Activated B cell treated with CpG ODN at 0.5 μM for 24 hours (primary cell): ENCODE results near the gene PRKN. TPM values are rescaled to one million over a fixed set of nuclear protein-coding genes. Genes with fewer than 3 reads are reported as not detected.

Experiments
- ATAC-seq: fragments of 200-7000 bp; cut with Tn5 transposase; one replicate; pipeline ENCODE4 v1.10.0; 2021; ENCODE audit warnings: low read depth, mild to moderate bottlenecking, moderate library complexity
- CTCF ChIA-PET: fragments of 350-600 bp; sonication (Branson Sonifier 250); formaldehyde crosslinking; loops from one replicate; lab custom pipeline; 2021; ENCODE audit warnings: antibody characterized with exemption; lab: Charles Lee
- POLR2A ChIA-PET: fragments of 350-600 bp; sonication (Branson Sonifier 250); formaldehyde crosslinking; loops from one replicate; lab custom pipeline; 2021; ENCODE audit warnings: antibody characterized with exemption; lab: Charles Lee
- DNase-seq: peaks from one replicate; pipeline ENCODE4 v3.0.0; 2022
- H3K27ac Mint-ChIP-seq: one replicate; pipeline ENCODE4 v1.8.0; 2020; ENCODE audit warnings: mixed read lengths
- H3K27me3 Mint-ChIP-seq: one replicate; pipeline ENCODE4 v1.8.0; 2021; ENCODE audit warnings: mixed read lengths
- H3K36me3 Mint-ChIP-seq: one replicate; pipeline ENCODE4 v1.8.0; 2021; ENCODE audit warnings: low read depth, mixed read lengths
- H3K4me1 Mint-ChIP-seq: one replicate; pipeline ENCODE4 v1.8.0; 2021; ENCODE audit warnings: mixed read lengths
- H3K4me3 Mint-ChIP-seq: one replicate; pipeline ENCODE4 v1.8.0; 2020; ENCODE audit warnings: mild to moderate bottlenecking, mixed read lengths
- H3K9me3 Mint-ChIP-seq: one replicate; pipeline ENCODE4 v1.8.0; 2020; ENCODE audit warnings: mixed read lengths
- intact Hi-C: fragments of 100-400 bp; cut with micrococcal nuclease; formaldehyde crosslinking; loops from one replicate; pipeline ENCODE4 v1.15.1; 2024
- total RNA-seq: library from RNA; stranded (reverse); gene quantifications from 2 replicates; pipeline ENCODE4 v1.2.3, GENCODE V29; 2022
- TF ChIP-seq, protein P1 (sequence below): fragments of 200-600 bp; IDR thresholded peaks from one replicate; pipeline ENCODE4 v1.8.0; 2022; ENCODE audit warnings: antibody characterized with exemption, mild to moderate bottlenecking

PRKN gene
- total RNA-seq, 1 donor from 2014 or later, result 2.3 TPM

- H3K4me3 Mint-ChIP-seq, result no peak overlapping the region
- no peak for DNase-seq
- no peak for ATAC-seq
- peaks cover 11% of the 10 kb centered on the region for H3K9me3 Mint-ChIP-seq
- H3K27ac Mint-ChIP-seq, result no peak overlapping the region
- ChIA-PET POLR2A (no interaction called here), CTCF (no interaction called here)
- no peaks in the 10 kb centered on the region for H3K27me3 Mint-ChIP-seq
- intact Hi-C loops, result no loop called here
- no peaks in the 10 kb centered on the region for H3K36me3 Mint-ChIP-seq
- TF ChIP-seq, protein P1, sequence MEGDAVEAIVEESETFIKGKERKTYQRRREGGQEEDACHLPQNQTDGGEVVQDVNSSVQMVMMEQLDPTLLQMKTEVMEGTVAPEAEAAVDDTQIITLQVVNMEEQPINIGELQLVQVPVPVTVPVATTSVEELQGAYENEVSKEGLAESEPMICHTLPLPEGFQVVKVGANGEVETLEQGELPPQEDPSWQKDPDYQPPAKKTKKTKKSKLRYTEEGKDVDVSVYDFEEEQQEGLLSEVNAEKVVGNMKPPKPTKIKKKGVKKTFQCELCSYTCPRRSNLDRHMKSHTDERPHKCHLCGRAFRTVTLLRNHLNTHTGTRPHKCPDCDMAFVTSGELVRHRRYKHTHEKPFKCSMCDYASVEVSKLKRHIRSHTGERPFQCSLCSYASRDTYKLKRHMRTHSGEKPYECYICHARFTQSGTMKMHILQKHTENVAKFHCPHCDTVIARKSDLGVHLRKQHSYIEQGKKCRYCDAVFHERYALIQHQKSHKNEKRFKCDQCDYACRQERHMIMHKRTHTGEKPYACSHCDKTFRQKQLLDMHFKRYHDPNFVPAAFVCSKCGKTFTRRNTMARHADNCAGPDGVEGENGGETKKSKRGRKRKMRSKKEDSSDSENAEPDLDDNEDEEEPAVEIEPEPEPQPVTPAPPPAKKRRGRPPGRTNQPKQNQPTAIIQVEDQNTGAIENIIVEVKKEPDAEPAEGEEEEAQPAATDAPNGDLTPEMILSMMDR, result no peak
- H3K4me1 Mint-ChIP-seq, result no peaks in the 10 kb centered on the region
Measured at GRCh38 chr6:161549977-161550655, 1177.5 kb downstream of the PRKN start.

DNA sequence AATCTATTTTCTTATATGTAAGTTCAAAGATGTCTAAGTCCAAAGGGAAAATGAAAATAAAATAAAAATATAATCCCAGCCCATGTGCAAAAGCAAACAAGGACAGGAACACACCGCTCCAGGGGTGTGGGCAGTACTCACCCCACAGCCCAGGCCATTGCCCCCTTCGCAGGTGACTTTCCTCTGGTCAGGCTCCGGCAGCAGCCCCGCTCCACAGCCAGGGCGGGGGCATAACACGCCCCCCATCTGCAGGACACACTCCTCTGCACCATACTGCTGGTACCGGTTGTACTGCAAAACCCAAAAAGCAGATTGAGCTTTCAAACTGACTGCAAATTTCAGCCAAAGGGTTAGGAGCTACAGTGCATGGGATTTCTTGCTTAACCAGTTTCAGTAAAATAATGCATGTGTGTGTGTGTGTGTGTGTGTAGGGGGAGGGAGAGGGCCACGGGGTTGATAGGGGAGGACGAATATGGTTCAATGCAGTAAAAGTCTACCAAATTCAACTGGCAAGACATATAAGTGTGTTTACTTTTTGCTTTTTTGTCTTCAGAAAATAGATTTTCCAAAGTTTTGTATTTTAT lies 1178.8 kb downstream of the PRKN start:
- H3K9me3 Mint-ChIP-seq, result peaks cover 5% of the 10 kb centered on the region
- ChIA-PET CTCF (no interaction called here), POLR2A (no interaction called here)
- H3K27me3 Mint-ChIP-seq, result no peaks in the 10 kb centered on the region
- H3K36me3 Mint-ChIP-seq, result no peaks in the 10 kb centered on the region
- H3K4me1 Mint-ChIP-seq, result no peaks in the 10 kb centered on the region
- no peak overlapping the region for H3K27ac Mint-ChIP-seq
- ATAC-seq (no peak), DNase-seq (no peak)
- intact Hi-C loops, result no loop called here
- no peak overlapping the region for H3K4me3 Mint-ChIP-seq
- TF ChIP-seq, protein P1, result no peak

DNA sequence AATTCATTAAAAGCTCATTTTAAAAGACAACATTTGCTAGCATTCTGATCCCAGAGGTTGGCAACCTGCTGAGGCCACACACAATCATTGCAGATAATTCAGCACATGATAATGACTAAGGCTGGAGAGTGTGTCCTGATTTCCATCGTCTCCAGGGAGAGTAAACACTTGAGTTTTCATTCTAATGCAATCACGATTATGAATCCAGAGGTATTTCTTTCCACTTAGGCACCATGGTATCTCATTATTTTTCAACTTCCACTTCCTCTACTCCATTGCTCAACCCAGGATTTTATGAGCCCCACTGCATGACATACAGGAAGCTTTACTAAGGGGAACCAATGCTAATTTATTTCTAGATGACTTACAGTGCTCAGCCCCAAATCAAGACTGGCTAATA lies 1179.9 kb downstream of the PRKN start:
- TF ChIP-seq, protein P1, result no peak
- ATAC-seq (no peak), DNase-seq (no peak)
- Mint-ChIP-seq H3K9me3 (no peaks in the 10 kb centered on the region), H3K27ac (no peak overlapping the region), H3K4me3 (no peak overlapping the region), H3K4me1 (no peaks in the 10 kb centered on the region), H3K36me3 (no peaks in the 10 kb centered on the region), H3K27me3 (no peaks in the 10 kb centered on the region)
- intact Hi-C loops, result no loop called here
- POLR2A ChIA-PET, result no interaction called here
- CTCF ChIA-PET, result no interaction called here

DNA sequence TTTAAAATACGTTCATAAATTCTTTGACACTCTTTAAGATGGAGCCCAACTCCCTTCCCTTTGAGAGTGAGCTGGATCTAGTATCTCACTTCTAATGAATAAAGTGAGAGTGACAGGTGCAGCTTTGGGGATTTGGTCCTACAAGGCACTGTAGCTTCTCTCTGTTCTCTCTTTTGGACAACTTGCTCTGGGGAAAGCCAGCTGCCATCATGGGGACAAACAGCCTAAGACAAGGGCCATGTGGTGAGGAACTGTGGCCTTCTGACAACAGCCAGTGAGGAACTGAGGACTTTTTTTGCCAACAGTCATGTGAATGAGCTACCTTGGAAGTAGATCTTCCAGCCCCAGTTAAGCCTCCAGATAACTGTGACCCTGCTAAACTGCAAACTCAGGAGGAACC lies 1180.9 kb downstream of the PRKN start:
- H3K4me3 Mint-ChIP-seq, result no peak overlapping the region

DNA sequence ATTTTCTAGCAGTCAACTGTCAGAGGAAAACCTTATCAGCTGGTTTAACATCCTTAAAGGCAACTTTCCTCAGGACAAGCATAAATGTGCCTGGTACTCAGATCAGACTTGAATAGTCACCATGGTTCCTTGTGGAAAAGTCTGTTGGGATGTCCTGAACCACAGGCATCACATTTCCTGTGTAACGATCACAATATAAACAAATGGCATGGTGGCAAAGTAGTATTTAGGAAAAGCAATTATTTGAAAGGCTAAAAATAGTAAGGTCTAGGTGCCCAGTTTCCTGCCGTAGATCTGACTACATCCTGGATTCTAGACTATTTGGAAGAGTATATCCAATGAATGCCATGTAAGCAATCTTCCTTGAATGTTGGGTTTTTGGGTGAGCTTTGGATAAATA lies 1181.8 kb downstream of the PRKN start:
- DNase-seq (no peak), ATAC-seq (no peak)
- intact Hi-C loops, result no loop called here
- Mint-ChIP-seq H3K36me3 (no peaks in the 10 kb centered on the region), H3K4me1 (no peaks in the 10 kb centered on the region), H3K4me3 (no peak overlapping the region), H3K27me3 (no peaks in the 10 kb centered on the region), H3K27ac (no peak overlapping the region), H3K9me3 (no peaks in the 10 kb centered on the region)
- TF ChIP-seq, protein P1, result no peak
- ChIA-PET CTCF (no interaction called here), POLR2A (no interaction called here)

More for the DNA sequence above, 1180.9 kb downstream of the PRKN start:
- intact Hi-C loops, result no loop called here
- DNase-seq, result no peak
- ChIA-PET POLR2A (no interaction called here), CTCF (no interaction called here)
- ATAC-seq, result no peak
- Mint-ChIP-seq H3K36me3 (no peaks in the 10 kb centered on the region), H3K4me1 (no peaks in the 10 kb centered on the region), H3K27me3 (no peaks in the 10 kb centered on the region), H3K27ac (no peak overlapping the region), H3K9me3 (no peaks in the 10 kb centered on the region)
- TF ChIP-seq, protein P1, result no peak
